K562 (cell line): ENCODE data around the gene ZNF584. TPM values are rescaled to one million over a fixed set of nuclear protein-coding genes. Genes with fewer than 3 reads are reported as not detected.

Source experiments
- ATAC-seq: fragments of 200-7000 bp; cut with Tn5 transposase; 3 replicates; pipeline ENCODE4 v1.9.1; 2020; ENCODE audit warnings: moderate library complexity
- BruUV-seq: library from RNA; stranded (reverse); fragments of 400-500 nt; replicated peaks from 2 replicates; lab custom pipeline; 2021; lab: Mats Ljungman, UMichigan
- CTCF ChIA-PET: fragments of 300-600 bp; formaldehyde crosslinking; extraction: SDS; loops from one replicate; lab custom pipeline; 2021; ENCODE audit warnings: low intra/inter-chr PET ratio; lab: Yijun Ruan, JAX
- POLR2A ChIA-PET: fragments of 300-600, 350-650 bp; sonication (Branson Sonifier 250); formaldehyde crosslinking; extraction: SDS; loops from one replicate; lab custom pipeline; 2021; ENCODE audit warnings: antibody characterized with exemption, inconsistent platforms; lab: Yijun Ruan, JAX
- DNase-seq, 4 experiments: peaks; one replicate each; pipeline versions ENCODE4 v3.0.0 to v3.0.0-alpha.2; 2011 to 2018; ENCODE audit warnings: low spot score in 3 of 4, mixed read lengths in 3 of 4; ENCODE audit errors: extremely low read depth in 1 of 4
- FAIRE-seq: peaks from 2 replicates; lab custom pipeline; 2011; peaks lifted over from hg19 to GRCh38; lab: Jason Lieb, UNC
- H2AFZ ChIP-seq: 2 replicates; pipeline ENCODE4 v1.6.0; 2011; ENCODE audit warnings: low read depth, low read length, control low read depth, inconsistent platforms
- H3K27ac ChIP-seq: fragments of 200-600 bp; 3 replicates; pipeline ENCODE4 v1.8.0; 2011; ENCODE audit warnings: low read depth, mild to moderate bottlenecking, control low read depth, inconsistent platforms, low read length, moderate library complexity, mixed read lengths; ENCODE audit errors: extremely low read depth
- H3K27me3 ChIP-seq, 2 experiments: fragments of 300-600 bp in 1 of 2; 2 replicates in 1 of 2; 3 replicates in 1 of 2; pipeline versions ENCODE4 v1.6.0 to v1.8.0; 2011; ENCODE audit warnings: inconsistent platforms in 2 of 2, low read length in 2 of 2, mild to moderate bottlenecking in 1 of 2, mixed read lengths in 1 of 2, moderate library complexity in 1 of 2; ENCODE audit not compliant: control insufficient read depth in 2 of 2, insufficient read depth in 2 of 2
- H3K36me3 ChIP-seq: fragments of 300-600 bp; 3 replicates; pipeline ENCODE4 v1.8.0; 2011; ENCODE audit warnings: mild to moderate bottlenecking, low read length, inconsistent platforms; ENCODE audit not compliant: control insufficient read depth, insufficient read depth
- H3K4me1 ChIP-seq, 2 experiments: fragments of 200-600 bp in 1 of 2; replicated peaks in 1 of 2; 2 replicates in 1 of 2; 3 replicates in 1 of 2; pipeline versions ENCODE4 v1.5.1 to v1.8.0; 2011; ENCODE audit warnings: inconsistent platforms in 2 of 2, low read length in 2 of 2, mild to moderate bottlenecking in 1 of 2, mixed read lengths in 1 of 2, moderate library complexity in 1 of 2; ENCODE audit not compliant: control insufficient read depth in 2 of 2, insufficient read depth in 2 of 2
- H3K4me2 ChIP-seq: 2 replicates; pipeline ENCODE4 v1.6.1; 2011; ENCODE audit warnings: low read length, control low read depth, inconsistent platforms, mixed read lengths; ENCODE audit not compliant: insufficient read depth
- H3K4me3 ChIP-seq: fragments of 200-600 bp; sonication (generic), shearing (Covaris generic); 2 replicates; pipeline ENCODE4 v1.5.1; 2016; ENCODE audit warnings: control low read depth, inconsistent platforms
- H3K79me2 ChIP-seq: fragments of 200-600 bp; 3 replicates; pipeline ENCODE4 v1.8.0; 2011; ENCODE audit warnings: low read length, inconsistent platforms; ENCODE audit not compliant: control insufficient read depth, insufficient read depth
- H3K9ac ChIP-seq, 2 experiments: 2 replicates each; pipeline versions ENCODE4 v1.6.0 to v1.6.1; 2011; ENCODE audit warnings: low read depth in 2 of 2, low read length in 2 of 2, control low read depth in 1 of 2, inconsistent platforms in 1 of 2, mild to moderate bottlenecking in 1 of 2, mixed read lengths in 1 of 2; ENCODE audit not compliant: insufficient read depth in 1 of 2
- H3K9me1 ChIP-seq: one replicate; pipeline ENCODE4 v1.6.0; 2011; ENCODE audit warnings: inconsistent platforms, mild to moderate bottlenecking, low read length, moderate library complexity; ENCODE audit not compliant: control insufficient read depth, insufficient read depth
- H3K9me3 ChIP-seq: replicated peaks from 2 replicates; pipeline ENCODE4 v1.5.1; 2011; ENCODE audit warnings: low read depth, low read length, inconsistent platforms; ENCODE audit not compliant: control insufficient read depth, insufficient read depth
- H4K20me1 ChIP-seq: replicated peaks from 2 replicates; pipeline ENCODE4 v1.6.1; 2011; ENCODE audit warnings: low read length, inconsistent platforms, mixed read lengths; ENCODE audit not compliant: control insufficient read depth, insufficient read depth
- CBFA2T2 ChIP-seq: fragments of 450-650 bp; conservative IDR thresholded peaks from 2 replicates; pipeline ENCODE4 v1.6.1; 2017; ENCODE audit warnings: mild to moderate bottlenecking
- E2F6 ChIP-seq, 2 experiments: IDR thresholded peaks; 2 replicates each; pipeline ENCODE4 v1.6.1; 2011; ENCODE audit warnings: borderline replicate concordance in 1 of 2, control low read depth in 1 of 2, low read depth in 1 of 2, low read length in 1 of 2, mild to moderate bottlenecking in 1 of 2, mixed read lengths in 1 of 2, moderate library complexity in 1 of 2; ENCODE audit not compliant: insufficient read depth in 1 of 2, insufficient read length in 1 of 2, poor library complexity in 1 of 2, severe bottlenecking in 1 of 2; ENCODE audit errors: extremely low read depth in 1 of 2
- GMEB1 ChIP-seq: fragments of 250-450 bp; sonication (Bioruptor Pico); IDR thresholded peaks from 2 replicates; pipeline ENCODE4 v1.4.0; 2020; ENCODE audit warnings: mild to moderate bottlenecking
- GTF2B ChIP-seq: IDR thresholded peaks from 2 replicates; pipeline ENCODE4 v1.6.1; 2011; ENCODE audit not compliant: insufficient read length; ENCODE audit errors: extremely low read depth
- MEF2D ChIP-seq: conservative IDR thresholded peaks from 2 replicates; pipeline ENCODE4 v1.6.1; 2016; ENCODE audit warnings: low read depth, missing genetic modification characterization, missing compliant biosample characterization
- MTA3 ChIP-seq: fragments of 450-650 bp; formaldehyde crosslinking; IDR thresholded peaks from 2 replicates; pipeline ENCODE4 v1.6.1; 2017; ENCODE audit warnings: mild to moderate bottlenecking, borderline replicate concordance
- MXI1 ChIP-seq: IDR thresholded peaks from 2 replicates; pipeline ENCODE4 v1.6.1; 2011; ENCODE audit warnings: low read depth, mild to moderate bottlenecking, improper control_type of control experiment, low read length
- NR2C2 ChIP-seq, 2 experiments: fragments of 200-800 bp in 1 of 2; sonication (Bioruptor generic) in 1 of 2; sonication (generic) in 1 of 2; formaldehyde crosslinking in 1 of 2; IDR thresholded peaks; 2 replicates each; pipeline versions ENCODE4 v1.6.1 to v1.8.0; 2016 to 2022; ENCODE audit warnings: mild to moderate bottlenecking in 1 of 2, missing compliant biosample characterization in 1 of 2, missing genetic modification characterization in 1 of 2, missing genetic modification reagents in 1 of 2
- PHTF2 ChIP-seq: fragments of 250-450 bp; sonication (Bioruptor Pico); IDR thresholded peaks from 2 replicates; pipeline ENCODE4 v1.5.0; 2021; ENCODE audit warnings: mild to moderate bottlenecking
- RBM22 ChIP-seq: fragments of 200-400 bp; formaldehyde crosslinking; IDR thresholded peaks from 2 replicates; pipeline ENCODE4 v1.6.1; 2018; ENCODE audit warnings: low read length, low read depth; ENCODE audit not compliant: poor library complexity, severe bottlenecking
- SIN3A ChIP-seq, 2 experiments: fragments of 150-350 bp in 1 of 2; IDR thresholded peaks; 2 replicates each; pipeline ENCODE4 v1.6.1; 2011 to 2016; ENCODE audit warnings: borderline replicate concordance in 2 of 2, low read depth in 2 of 2, low read length in 2 of 2, mild to moderate bottlenecking in 2 of 2, moderate library complexity in 2 of 2; ENCODE audit not compliant: control insufficient read depth in 1 of 2
- ZBED1 ChIP-seq: IDR thresholded peaks from 2 replicates; pipeline ENCODE4 v1.6.1; 2014
- ZNF655 ChIP-seq: fragments of 250-450 bp; sonication (Bioruptor Pico); IDR thresholded peaks from 2 replicates; pipeline ENCODE4 v1.5.0; 2021
- WGBS: fragments of 100-300 bp; shearing (Covaris generic); methylation state at CpG from one replicate; pipeline ENCODE4 v1.1.6; 2016; ENCODE audit warnings: low coverage, mixed read lengths; ENCODE audit not compliant: insufficient coverage; ENCODE audit errors: missing lambda C conversion rate; 5-methylcytosine and 5-hydroxymethylcytosine counted together
- in situ Hi-C: fragments of 300-500 bp; cut with MboI; formaldehyde crosslinking; loops from 4 replicates; pipeline ENCODE4 v1.15.0; 2018; ENCODE audit warnings: inconsistent platforms, mixed read lengths
- intact Hi-C: fragments of 100-400 bp; cut with micrococcal nuclease; formaldehyde crosslinking; loops from 2 replicates; pipeline ENCODE4 v1.14.2; 2022
- polyA plus RNA-seq, 8 experiments: library from polyadenylated mRNA; depleted of rRNA in 4 of 8; stranded (reverse) in 5 of 8; unstranded in 3 of 8; fragments of >200 nt; fragmentation: Nextera tagmentation in 2 of 8; fragmentation: Illumina TruSeq in 1 of 8; extraction: Ambion mirVana in 2 of 8; extraction: Trizol in 1 of 8; gene quantifications; 2 replicates each; pipeline versions ENCODE4 v1.2.1 to v1.2.3, GENCODE V29; 2011 to 2014; ENCODE audit warnings: inconsistent platforms in 1 of 8, missing spikeins in 1 of 8
- total RNA-seq, 7 experiments: library from RNA; depleted of rRNA in 6 of 7; stranded (reverse); fragments of >200 nt in 6 of 7; fragmentation: Illumina TruSeq in 2 of 7; extraction: Trizol in 2 of 7; gene quantifications; 2 replicates each; pipeline versions ENCODE4 v1.2.1 to v1.2.3, GENCODE V29; 2011 to 2021; ENCODE audit warnings: low replicate concordance in 1 of 7

ZNF584 gene
- total and polyA plus RNA-seq, 9 of the 15 experiments (the other 6 are each of a cell fraction or from before 2014, with no cell fraction given) = 5.8 to 43.4 (median 24.6) TPM

DNA sequence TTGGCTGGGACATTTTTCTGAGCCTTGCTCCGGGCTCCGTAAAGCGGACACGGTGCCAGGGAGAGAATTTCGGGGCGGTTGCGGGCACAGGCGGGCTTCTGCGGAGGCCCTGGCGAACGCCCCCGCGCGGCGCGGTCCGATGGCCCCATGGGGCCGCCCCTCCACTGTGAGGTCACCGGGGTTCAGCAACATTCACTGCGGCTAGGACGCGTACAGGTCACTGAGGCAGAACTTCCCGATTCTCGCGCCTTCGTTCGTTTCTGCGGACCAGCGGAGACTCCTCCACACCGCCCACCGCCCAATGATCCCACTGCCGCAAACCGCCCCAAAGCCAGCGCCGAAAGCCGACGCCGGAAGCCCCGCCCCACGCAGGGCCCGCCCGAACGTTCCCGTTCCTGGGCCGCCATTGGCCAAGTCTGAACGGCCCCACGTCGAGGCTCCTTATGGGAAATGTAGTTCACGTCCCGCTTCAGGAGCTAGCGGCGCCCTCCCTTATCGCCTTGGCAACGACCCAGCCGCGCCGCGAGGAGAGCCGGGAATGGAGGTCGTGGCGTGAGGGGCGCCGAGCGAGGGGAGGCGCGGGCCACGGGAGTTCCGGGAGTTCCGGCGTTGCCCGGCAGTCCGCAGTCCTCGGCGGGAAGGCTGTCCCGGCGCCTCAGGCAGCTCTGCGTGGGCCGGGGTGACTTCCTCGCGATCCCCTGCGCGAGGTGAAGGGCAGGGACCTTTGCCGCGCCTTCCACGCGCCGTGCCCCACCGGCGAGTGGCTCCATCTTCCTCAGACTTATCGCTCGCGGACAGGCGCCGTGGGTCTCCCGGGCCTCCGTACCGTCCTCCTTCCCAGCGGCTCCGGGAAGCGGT is at the start of gene ZNF584 (continued):
- TF ChIP-seq GTF2B = no peak
- peak; percentile 51 for TF ChIP-seq MTA3
- peak; percentile 19; the same call in 1 of the 2 replicates for TF ChIP-seq ZBED1
- peak; percentile 55 for TF ChIP-seq NR2C2 (CRISPR knock-in tag; IDR thresholded peaks at IDR 0.05)
- TF ChIP-seq NR2C2 (tag; IDR thresholded peaks at IDR 0.05) = peak; percentile 96
- TF ChIP-seq PHTF2 (CRISPR knock-in tag) = no peak
- TF ChIP-seq MXI1 = peak; percentile 85
- no peak for TF ChIP-seq MEF2D (tag)
- TF ChIP-seq, all 486 proteins: peak for 150

DNA sequence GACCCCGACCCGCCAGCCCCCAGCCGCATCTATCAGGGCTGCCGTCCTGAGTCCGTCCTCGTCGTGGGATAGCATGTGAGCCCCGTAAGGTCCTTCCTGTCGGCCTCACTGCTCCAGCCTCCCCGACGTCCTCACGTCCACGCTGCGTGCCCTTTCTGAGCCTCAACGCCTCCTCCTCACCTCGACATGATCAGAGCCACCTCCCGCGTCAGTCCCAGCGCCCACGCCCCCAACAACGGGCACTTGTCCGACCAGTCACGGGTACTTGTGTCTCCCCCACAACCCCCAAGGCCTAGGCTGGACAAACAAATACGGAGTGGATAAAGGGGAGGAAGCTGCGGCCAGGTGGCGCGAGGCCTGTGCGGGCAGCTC is 46.6 kb upstream of the ZNF584 start:
- DNase-seq (peak; percentile 64 to 69 (median 66)), FAIRE-seq (no peak), ATAC-seq (peak; percentile 60)
- Histone ChIP-seq H3K4me2 (peak overlapping the region; percentile 97), H4K20me1 (no peaks in the 10 kb centered on the region), H3K36me3 (no peaks in the 10 kb centered on the region), H3K79me2 (peaks cover 7% of the 10 kb centered on the region; the same call in 1 of the 3 replicates), H2AFZ (peak overlapping the region; percentile 92), H3K9ac (peak overlapping the region; percentile 97 to 99), H3K4me1 (peaks cover 7 to 41% of the 10 kb centered on the region in 2 experiments; a peak in 3 of 5 replicates), H3K27me3 (no peaks in the 10 kb centered on the region), H3K27ac (peak overlapping the region; percentile 97), H3K9me1 (no peaks in the 10 kb centered on the region), H3K9me3 (no peaks in the 10 kb centered on the region), H3K4me3 (peak overlapping the region; percentile 65)
- no TSS peak for BruUV-seq
- intact Hi-C loops (loop anchor here (2.0 kb wide), 2 partner anchors 19 to 57 kb away; partner anchors contain the start of genes ERVK3-1 and ZNF837), in situ Hi-C loops (no loop called here)
- POLR2A ChIA-PET = interaction anchor here (0.7 to 1.9 kb wide), 11 partner anchors 9 to 133 kb away, joined by 3 to 20 read pairs (median 5); partner anchors contain the start of genes RPS5, ZNF544 and ZSCAN22
- 8% methylated on average over 26 of the region's 28 CpGs for WGBS
- CTCF ChIA-PET = no interaction called here
- TF ChIP-seq CBFA2T2 (no peak; the same call in 1 of the 2 replicates), RBM22 (no peak), E2F6 (IDR thresholded peaks at IDR 0.05; ENCODE audit: borderline replicate concordance in 1 of 2, extremely low read depth in 1 of 2, insufficient read depth in 1 of 2, insufficient read length in 1 of 2, low read depth in 1 of 2, low read length in 1 of 2, poor library complexity in 1 of 2, severe bottlenecking in 1 of 2) (peak; percentile 42 to 56), ZNF655 (CRISPR knock-in tag) (no peak), GMEB1 (CRISPR knock-in tag) (peak; percentile 64), SIN3A (IDR thresholded peaks at IDR 0.05; ENCODE audit: borderline replicate concordance in 2 of 2, control insufficient read depth in 1 of 2, low read depth in 2 of 2, low read length in 2 of 2) (peak in 1 of 2 experiments; percentile 14; a peak in 1 of 4 replicates)
